T47D (cell line): Measurements from ENCODE around the gene USP6.
"Not testable (repeated sequence)": the region's sequence is repeated elsewhere in the genome, so short reads cannot be mapped to it uniquely, and the experiment has no call there.

Source experiments
- DNase-seq, 2 experiments: peaks; one replicate each; pipeline versions ENCODE4 v3.0.0 to v3.0.0-alpha.2; 2011 to 2012; ENCODE audit warnings: low read depth in 1 of 2, low spot score in 1 of 2
- JUND ChIP-seq: IDR thresholded peaks from 2 replicates; pipeline ENCODE4 v1.6.1; 2012; ENCODE audit warnings: low read depth
- in situ Hi-C: cut with HindIII; loops from 2 replicates; pipeline ENCODE4 v1.10.0; 2016; ENCODE audit warnings: low sequenced_read_pairs, low pct_unique_long_range_greater_than_20kb

USP6 gene

DNA sequence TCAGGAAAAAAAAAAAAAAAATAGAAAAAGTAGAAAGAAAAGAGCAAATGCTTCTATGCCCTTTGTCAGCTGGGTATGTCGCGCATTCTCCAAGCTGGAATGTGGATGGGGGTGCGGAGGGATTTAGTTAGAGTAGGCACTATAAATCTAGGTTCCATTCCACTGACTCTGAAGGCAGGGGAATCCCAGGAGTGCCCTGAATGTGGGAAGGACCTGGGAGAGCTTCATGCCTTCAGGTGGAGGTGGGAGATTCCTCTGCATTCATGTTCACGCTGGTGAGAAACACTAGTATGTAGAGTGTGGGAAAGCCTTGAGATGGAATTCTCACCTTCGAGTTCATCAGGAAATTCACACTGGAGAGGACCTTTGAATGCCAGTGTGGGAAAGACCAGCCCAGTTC, 16.6 kb upstream of the USP6 start:
- no peak for DNase-seq
- in situ Hi-C loops: no loop called here
- no peak for TF ChIP-seq JUND

DNA sequence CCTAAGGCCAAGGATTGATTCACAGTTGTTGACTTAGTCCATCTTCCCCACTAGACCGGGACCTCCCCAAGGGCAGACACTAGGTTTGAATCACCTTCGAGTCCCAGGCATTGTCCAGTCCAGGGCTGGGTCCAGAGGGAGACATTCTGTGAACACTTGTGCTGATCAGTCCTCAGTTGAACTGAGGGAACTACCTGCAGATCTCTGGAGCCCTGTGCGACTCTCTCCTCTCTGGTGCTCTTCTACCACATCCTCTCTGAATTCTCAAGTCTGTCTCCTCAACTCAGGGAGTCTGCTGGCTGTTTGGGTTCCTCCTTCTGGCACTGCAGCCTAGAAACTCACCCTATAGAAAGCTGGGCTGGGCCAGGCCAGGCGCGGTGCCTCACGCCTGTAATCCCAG, 15.0 kb upstream of the USP6 start:
- in situ Hi-C loops: no loop called here
- no peak for TF ChIP-seq JUND

DNA sequence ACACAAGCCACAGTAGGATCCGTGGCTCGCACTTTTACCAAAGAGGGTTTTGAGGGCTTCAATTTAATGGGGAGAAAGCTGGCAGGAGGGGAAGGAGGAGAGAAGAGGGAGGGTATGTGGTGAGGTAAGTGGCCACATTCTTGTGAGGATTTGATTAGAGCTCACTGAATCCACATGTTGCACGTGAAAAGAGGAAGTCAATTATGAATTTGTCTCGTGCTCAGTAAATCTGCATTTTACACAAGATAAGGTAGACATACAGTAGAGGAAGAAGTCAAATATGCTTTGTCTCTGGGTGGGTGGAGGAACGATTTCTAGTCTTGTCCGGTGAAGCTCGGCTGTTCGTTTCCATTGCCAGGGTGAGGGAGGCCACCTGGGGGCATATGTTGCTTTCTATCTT, 5.0 kb upstream of the USP6 start:
- no peak for DNase-seq
- in situ Hi-C loops: no loop called here
- TF ChIP-seq JUND: no peak

More for the DNA sequence above, 15.0 kb upstream of the USP6 start:
- DNase-seq: no peak

DNA sequence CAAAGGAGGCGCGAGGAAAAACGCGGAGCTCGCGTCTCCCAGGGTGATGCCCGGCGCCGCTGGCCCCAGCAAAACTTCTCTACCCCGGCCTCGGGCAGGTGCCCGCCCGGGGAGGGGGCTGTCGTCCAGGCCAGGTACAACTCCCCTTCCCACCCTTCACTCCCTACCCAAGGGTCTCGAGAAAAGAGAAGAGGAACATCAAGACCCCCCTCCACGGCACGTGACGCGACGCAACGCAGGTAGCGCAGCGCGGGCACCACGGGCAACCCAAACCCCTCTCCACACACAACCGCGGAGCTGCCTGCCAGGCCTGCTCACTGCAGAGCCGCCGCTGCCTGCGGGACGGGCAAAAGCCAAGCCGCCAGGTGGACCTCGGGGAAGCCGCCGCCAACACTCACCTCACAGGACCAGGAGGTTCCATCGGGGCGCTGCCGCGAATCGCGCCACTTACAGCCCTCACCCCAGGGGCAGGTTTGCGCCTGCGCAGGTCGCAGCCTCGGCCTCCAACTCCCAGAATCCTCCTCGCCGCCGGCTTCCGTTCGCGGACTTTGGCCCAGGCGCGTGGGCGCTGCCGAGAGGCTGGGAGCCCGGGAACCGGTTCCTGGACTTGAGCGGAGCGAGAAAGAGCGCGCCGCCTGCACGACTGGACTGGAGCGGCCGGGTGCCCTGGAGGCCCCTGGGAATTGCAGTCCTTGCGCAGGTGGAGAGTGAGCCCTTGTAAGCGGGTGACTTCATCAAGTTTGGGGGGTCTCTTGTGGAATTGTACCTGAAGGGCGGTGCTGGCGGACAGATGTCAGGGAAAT, 4.2 kb upstream of the USP6 start, which contains the start of gene ZNF232:
TSS of gene ZNF232 (minus strand) at position 477 of the 803 bp plus-strand sequence. CDS start at position 421, 56 bp downstream.
- in situ Hi-C loops: no loop called here
- TF ChIP-seq JUND: no peak
- DNase-seq: peak; percentile 85 to 96

DNA sequence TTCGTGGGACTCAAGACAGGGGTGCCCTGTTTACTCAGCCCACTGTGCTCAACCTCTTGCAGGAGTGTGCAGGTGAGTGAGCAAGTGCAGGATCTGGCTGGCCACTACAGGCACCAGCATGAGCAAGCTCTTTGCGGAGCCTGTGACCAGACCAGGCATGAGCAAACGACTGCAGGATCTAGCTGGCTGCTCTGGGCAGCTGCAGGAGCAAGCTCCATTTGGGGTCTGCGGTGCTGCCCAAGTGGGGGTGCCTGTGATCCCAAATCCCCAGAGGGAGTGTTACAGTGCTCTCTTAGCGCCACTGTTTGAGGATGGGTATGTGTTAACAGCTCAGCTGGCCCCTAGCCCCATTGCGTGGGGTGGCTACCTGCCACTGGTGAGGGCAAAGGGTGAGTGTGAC, 2.4 kb downstream of the USP6 start:
- no peak for DNase-seq
- in situ Hi-C loops: no loop called here
- no peak for TF ChIP-seq JUND

DNA sequence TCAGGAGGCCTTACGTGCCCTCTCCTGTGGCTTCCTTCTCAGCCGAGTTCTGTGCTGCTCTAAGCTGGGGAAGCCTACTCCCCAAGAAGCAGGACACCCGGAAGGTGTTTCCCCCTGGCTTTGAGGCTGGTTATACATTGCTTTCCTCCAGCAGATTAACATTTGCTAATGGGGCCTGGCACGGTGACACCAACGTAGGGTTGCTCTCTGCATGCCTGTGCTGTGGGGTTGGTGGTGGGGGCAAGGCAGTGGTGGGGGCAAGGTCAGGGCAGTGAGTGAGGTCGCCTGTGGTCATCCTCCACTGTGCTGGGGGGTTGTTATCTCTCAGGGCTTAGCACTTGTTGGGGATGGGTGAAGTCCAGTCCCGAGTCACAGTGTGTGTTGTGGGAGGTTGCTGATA, 4.2 kb downstream of the USP6 start:
- TF ChIP-seq JUND: no peak
- no peak for DNase-seq
- in situ Hi-C loops: no loop called here

DNA sequence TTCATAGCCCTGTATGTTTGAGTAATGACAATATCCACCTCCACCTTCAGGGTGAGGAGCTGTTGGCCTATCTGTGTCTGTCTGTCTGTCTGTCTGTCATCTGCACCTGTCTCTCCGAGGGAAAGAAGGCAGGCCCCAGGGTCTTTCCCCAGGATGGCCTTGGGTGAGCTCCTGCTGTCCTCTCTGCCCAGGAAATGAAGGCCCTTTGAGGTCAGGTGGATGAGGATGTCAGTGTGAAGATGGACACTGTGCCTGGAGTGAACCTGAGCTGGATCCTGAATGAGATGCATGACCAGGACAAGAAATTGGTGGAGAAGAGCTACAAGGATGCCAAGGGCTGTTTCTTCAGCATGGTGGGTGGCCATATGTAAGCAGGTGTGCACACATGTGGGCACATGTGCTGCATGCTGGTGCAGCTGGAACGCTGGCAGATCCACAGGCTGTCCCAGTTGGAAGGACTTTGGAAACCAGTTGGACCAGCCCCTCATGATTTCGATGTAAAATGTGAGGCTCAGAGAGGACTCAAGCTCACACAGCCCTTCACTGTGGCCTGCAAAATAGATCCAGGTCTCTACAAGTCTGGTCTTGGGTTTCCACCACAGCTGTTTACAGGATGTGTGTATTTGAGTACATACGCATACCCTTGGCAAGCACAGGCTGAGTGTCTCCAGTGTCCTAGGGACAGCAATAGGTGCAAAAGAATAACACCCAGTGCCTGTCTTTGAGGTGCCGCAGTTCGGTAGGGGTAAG, 4.8 kb downstream of the USP6 start:
- in situ Hi-C loops, DNase-seq: not testable (repeated sequence)

DNA sequence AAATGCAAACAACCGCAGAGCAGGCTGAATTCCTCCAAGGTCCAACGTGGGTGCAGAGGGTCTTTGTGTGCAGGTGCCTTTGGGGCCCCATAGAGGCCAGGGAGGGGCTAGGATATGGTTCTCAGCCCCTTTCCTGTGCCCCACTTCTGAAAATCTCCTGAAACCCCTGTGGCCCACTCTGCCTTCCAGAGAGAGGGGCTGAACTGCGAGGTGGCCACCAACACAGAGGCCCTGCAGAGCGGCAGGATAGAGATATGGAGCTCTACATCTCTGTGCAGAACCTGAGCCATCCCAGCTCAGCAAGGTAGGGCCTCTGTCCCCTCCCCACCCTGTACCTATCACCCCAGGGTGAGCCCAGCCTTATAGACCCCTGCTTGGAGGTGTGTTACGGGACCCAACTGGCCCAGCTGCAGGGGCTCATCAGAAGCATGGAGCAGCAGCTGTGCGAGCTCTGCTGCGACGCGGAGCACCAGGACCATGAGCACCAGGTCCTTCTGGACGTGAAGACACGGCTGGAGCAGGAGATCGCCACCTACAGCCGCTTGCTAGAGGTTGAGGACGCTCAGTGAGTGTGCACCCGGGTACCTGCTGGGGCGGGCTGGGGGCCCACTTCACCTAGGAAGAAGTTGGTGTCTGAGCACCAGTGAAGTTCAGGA, 5.5 kb downstream of the USP6 start:
- no peak for TF ChIP-seq JUND
- in situ Hi-C loops: no loop called here
- no peak for DNase-seq

DNA sequence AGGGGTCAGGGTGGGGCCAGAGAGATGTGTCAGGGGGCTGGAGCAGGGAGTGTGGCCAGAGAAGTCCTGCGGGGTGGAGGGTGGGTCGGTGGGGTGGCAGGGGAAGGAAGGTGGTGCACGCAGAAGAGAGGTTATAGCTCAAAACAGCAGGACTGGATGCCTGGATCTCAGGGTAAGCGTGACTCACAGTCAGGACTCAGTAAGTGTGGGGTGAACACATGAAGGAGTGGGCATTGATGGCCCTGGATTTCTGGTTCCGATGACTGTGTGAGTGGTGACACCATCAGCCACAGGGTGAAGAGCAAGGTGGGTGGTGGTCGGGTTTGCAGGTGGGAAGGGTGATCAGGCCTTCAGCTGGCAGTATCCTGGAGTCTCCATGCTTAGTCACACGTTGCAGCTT, 6.2 kb downstream of the USP6 start:
- in situ Hi-C loops: not testable (repeated sequence)

DNA sequence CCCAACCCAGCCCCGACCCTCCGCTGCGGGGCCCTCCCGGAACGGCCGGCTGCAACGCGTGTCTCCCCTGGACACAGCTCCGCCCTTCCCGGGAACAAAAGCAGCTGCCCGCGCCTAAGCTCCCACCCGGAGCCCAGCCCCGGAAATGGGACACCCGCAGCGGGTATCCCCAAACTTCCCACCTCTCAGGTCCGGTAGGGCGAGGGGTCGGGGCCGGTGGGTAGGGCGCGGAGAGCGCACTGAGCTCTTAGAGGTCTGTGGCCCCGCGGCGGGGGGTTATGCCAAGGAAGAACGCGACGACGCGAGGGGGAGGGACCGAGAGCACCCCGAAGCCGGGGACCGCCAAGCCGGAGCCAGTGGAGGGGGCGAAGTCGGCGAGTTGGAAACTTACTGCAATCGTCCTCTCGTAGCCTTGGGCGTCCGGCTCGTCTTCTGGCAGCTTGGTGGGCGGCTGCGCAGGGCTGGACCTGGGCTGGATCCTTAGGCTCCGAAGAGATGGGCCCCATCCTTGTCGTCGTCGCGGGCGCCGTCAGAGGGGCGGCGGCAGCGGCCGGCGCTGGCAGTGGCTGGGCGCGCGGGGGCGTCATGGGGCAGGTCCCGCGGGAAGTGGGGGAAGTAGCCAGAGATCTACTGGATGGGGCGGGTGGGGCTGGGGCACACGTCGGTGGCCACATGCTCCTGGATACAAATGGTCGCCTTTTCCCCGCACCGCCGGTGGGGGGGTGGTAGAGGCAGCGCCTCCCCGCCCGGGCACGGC, 6.9 kb downstream of the USP6 start:
- no peak for TF ChIP-seq JUND
- in situ Hi-C loops: no loop called here
- DNase-seq: no peak

More for the DNA sequence above, 6.2 kb downstream of the USP6 start:
- not testable (repeated sequence) for DNase-seq

DNA sequence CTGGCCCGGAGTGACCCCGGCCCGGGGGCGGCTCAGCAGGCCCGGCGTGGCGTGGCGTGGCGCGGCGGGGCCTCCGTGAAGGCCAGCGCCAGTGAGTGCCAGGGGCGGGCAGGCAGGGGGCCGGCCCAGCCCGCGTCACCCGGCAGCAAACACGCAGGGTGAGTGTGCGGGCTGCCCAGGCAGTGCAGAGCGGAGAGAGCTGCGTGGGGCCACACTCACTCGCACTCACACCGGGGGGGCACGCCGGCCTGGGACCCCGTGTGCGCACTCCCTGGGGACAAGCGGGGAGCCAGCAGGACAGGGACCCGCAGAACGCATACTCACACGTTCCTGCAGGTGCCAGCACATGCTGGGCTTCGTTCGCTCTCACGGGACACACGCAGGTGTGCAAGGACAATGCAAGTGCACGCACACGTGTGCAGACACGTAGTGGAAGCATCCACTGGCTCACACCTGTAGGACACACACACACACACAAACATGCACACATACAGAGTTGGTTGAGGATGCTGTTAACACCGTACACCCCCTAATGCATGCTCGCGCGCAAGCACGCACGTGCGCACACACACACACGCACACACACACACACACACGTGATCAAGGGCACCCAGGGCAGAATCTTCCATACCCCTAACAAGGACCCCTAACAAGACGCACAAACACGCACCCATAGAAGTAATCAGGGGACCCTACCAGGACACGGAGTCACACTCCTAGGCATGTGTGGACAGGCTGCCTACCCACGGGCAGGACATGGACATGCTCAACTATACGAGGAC, 7.7 kb downstream of the USP6 start:
- TF ChIP-seq JUND: no peak
- DNase-seq: no peak
- in situ Hi-C loops: no loop called here

DNA sequence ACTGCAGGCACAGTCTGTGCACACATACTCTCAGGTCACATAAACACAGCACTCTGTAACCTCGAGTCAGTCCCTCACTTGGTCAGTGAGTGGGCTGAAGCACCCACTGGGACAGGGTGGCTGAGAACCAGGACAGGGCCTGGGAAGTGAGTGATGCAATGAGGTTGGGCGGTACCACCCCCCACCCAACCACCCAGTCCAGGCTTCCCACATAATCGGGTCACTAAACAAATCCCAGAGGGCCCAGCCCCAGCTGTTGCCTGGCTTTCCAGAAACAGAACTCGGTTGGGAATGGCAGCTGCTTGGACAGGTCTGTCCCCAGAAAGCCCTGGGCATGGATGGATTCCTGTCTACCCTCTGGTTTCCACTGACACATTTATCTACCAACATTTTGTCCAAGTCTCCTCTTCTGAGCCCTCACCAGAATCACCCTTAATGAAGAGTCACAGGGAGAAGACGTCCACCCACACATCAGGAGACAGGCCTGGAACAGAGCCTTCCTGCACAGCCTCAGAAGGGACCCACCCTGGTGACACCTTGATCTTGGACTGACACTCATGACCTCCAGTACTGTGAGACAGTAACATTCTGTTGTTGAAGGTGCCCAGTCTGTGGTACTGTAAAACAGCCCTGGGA, 8.4 kb downstream of the USP6 start:
- in situ Hi-C loops, DNase-seq: not testable (repeated sequence)

DNA sequence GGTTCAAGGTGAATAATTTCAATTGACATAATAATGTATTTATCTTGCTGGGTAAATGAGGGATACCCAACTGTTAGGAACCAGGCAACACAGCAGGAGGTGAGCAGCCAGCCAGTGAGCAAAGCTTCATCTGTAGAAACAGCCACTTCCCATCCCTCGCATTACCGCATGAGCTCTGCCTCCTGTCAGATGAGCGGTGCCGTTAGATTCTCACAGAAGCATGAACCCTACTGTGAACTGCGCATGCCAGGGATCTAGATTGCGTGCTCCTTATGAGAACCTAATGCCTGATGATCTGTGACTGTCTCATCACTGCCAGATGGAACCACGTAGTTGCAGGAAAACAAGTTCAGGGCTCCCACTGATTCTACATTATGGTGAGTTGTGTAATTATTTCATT, 9.1 kb downstream of the USP6 start:
- in situ Hi-C loops, DNase-seq: not testable (repeated sequence)
